Stomach (tissue), 9 donors: ENCODE results near the gene REG4. TPM values are rescaled to one million over a fixed set of nuclear protein-coding genes. Genes with fewer than 3 reads are reported as not detected.
"Not testable (repeated sequence)": the region's sequence is repeated elsewhere in the genome, so short reads cannot be mapped to it uniquely, and the experiment has no call there.

Experiments
- DNase-seq, 2 donors: peaks; one replicate each; pipeline versions ENCODE4 v3.0.0 to v3.0.0-alpha.2; 2013 to 2019
- H3K27ac ChIP-seq, 5 donors: fragments of 200-600 bp in 4 of 5; sonication (generic) in 4 of 5; one replicate each; pipeline ENCODE4 v1.5.1; 2013 to 2019; ENCODE audit warnings: mild to moderate bottlenecking in 1 of 5, moderate library complexity in 1 of 5
- H3K27me3 ChIP-seq, 3 donors: fragments of 200-600 bp; sonication (generic); one replicate each; pipeline ENCODE4 v1.5.1; 2017 to 2019; ENCODE audit warnings: mixed run types in 1 of 3
- H3K36me3 ChIP-seq, 4 donors: fragments of 200-600 bp; sonication (generic); 1 replicate in 3 of 4; 2 replicates in 1 of 4; pipeline ENCODE4 v1.5.1; 2016 to 2019
- H3K4me1 ChIP-seq, 4 donors: fragments of 200-600 bp; sonication (generic); one replicate each; pipeline ENCODE4 v1.5.1; 2016 to 2019
- H3K4me3 ChIP-seq, 4 donors: fragments of 200-600 bp; sonication (generic) in 3 of 4; one replicate each; pipeline ENCODE4 v1.5.1; 2016 to 2019; ENCODE audit warnings: mild to moderate bottlenecking in 1 of 4
- H3K9me3 ChIP-seq, 4 donors: fragments of 200-600 bp; sonication (generic); one replicate each; pipeline ENCODE4 v1.5.1; 2016 to 2019
- CTCF ChIP-seq, 7 experiments: fragments of 450-650 bp in 4 of 7; fragments of 200-600 bp in 3 of 7; sonication (generic) in 3 of 7; IDR thresholded peaks; one replicate each; pipeline ENCODE4 v1.5.1; 2016 to 2019; ENCODE audit warnings: antibody characterized with exemption in 7 of 7, control low read depth in 2 of 7, mild to moderate bottlenecking in 1 of 7
- EP300 ChIP-seq: sonication (generic); formaldehyde crosslinking; IDR thresholded peaks from one replicate; pipeline ENCODE4 v1.6.1; 2017; ENCODE audit warnings: antibody characterized with exemption
- POLR2A ChIP-seq, 4 donors: fragments of 450-650 bp; IDR thresholded peaks; one replicate each; pipeline ENCODE4 v1.6.1; 2016; ENCODE audit warnings: antibody characterized with exemption in 4 of 4, control low read depth in 2 of 4, mild to moderate bottlenecking in 1 of 4, moderate library complexity in 1 of 4
- POLR2AphosphoS5 ChIP-seq, 3 donors: sonication (generic); formaldehyde crosslinking; IDR thresholded peaks; one replicate each; pipeline ENCODE4 v1.6.1; 2016; ENCODE audit warnings: antibody characterized with exemption in 3 of 3
- WGBS, 5 donors: extraction: QIAGEN DNeasy Blood & Tissue Kit in 3 of 5; methylation state at CpG; one replicate each; pipeline versions ENCODE4 v1.1.5 to v1.1.7; 2013 to 2018; 5-methylcytosine and 5-hydroxymethylcytosine counted together
- intact Hi-C: fragments of 100-400 bp; cut with DNase I; formaldehyde crosslinking; loops from one replicate; pipeline ENCODE4 v1.15.1; 2023; ENCODE audit warnings: low total_unique reads
- polyA plus RNA-seq, 3 donors: library from polyadenylated mRNA; stranded (reverse); fragments of 200-250 nt; gene quantifications; one replicate each; pipeline ENCODE4 v1.2.3, GENCODE V29; 2013
- total RNA-seq, 5 donors: library from RNA; depleted of rRNA; stranded (reverse); fragments of >200 nt; gene quantifications; one replicate each; pipeline versions ENCODE4 v1.1.0 to v1.2.3, GENCODE V29; 2014 to 2016
- donor health status: healthy with polysubstance abuse.
- donor health status: Bipolar disorder and iron deficiency.
- donor health status: healthy.

REG4 gene
- total and polyA plus RNA-seq, 8 donors = 0.18 to 9.2 (median 3.4) TPM; not detected in 4

- Histone ChIP-seq H3K4me1 (peaks cover 10 to 60% (median 34%) of the 10 kb centered on the region in 4 donors), H3K4me3 (no peak overlapping the region), H3K9me3 (no peaks in the 10 kb centered on the region), H3K36me3 (no peaks in the 10 kb centered on the region), H3K27ac (peak overlapping the region in 2 of 5 donors; percentile 5 to 39), H3K27me3 (no peaks in the 10 kb centered on the region)
- peak in 1 of 2 donors; percentile 75 for DNase-seq
- intact Hi-C loops = no loop called here
- 17 to 38% (median 29%) methylated on average over 9 of the region's 9 CpGs for whole genome bisulfite sequencing, 5 donors
- TF ChIP-seq POLR2AphosphoS5 (IDR thresholded peaks at IDR 0.05) (peak in 1 of 3 donors; percentile 15), POLR2A (IDR thresholded peaks at IDR 0.05) (no peak), EP300 (no peak), CTCF (IDR thresholded peaks at IDR 0.05) (no peak)
These were observed 20.6 kb downstream of the REG4 start for GRCh38 chr1:119790451-119791198.

GRCh38 chr1:119787776-119788175, 23.5 kb downstream of the REG4 start:
- TF ChIP-seq CTCF (IDR thresholded peaks at IDR 0.05) (no peak), EP300 (no peak), POLR2A (IDR thresholded peaks at IDR 0.05) (no peak), POLR2AphosphoS5 (IDR thresholded peaks at IDR 0.05) (peak in 1 of 3 donors; percentile 45)
- H3K4me1 ChIP-seq = peaks cover 7 to 64% (median 46%) of the 10 kb centered on the region in 4 donors
- intact Hi-C loops = no loop called here

GRCh38 chr1:119786473-119787050, 24.7 kb downstream of the REG4 start:
- H3K9me3 ChIP-seq, H3K4me3 ChIP-seq, H3K36me3 ChIP-seq, H3K27me3 ChIP-seq, intact Hi-C loops, DNase-seq: not testable (repeated sequence)
- Histone ChIP-seq H3K27ac (peak overlapping the region in 4 of 5 donors; percentile 7 to 64 (median 27)), H3K4me1 (peaks cover 7 to 67% (median 46%) of the 10 kb centered on the region in 4 donors)
- WGBS, 5 donors = 46 to 63% (median 56%) methylated on average over 4 of the region's 4 CpGs

More at GRCh38 chr1:119787776-119788175, 23.5 kb downstream of the REG4 start:
- peak overlapping the region in 3 of 5 donors; percentile 2 to 52 (median 47) for H3K27ac ChIP-seq
- H3K4me3 ChIP-seq = no peak overlapping the region
- no peaks in the 10 kb centered on the region for H3K36me3 ChIP-seq
- peak in 1 of 2 donors; percentile 71 for DNase-seq
- no peaks in the 10 kb centered on the region for H3K27me3 ChIP-seq
- WGBS, 5 donors = 21 to 37% (median 25%) methylated on average over 2 of the region's 2 CpGs
- no peaks in the 10 kb centered on the region for H3K9me3 ChIP-seq

- 33 to 62% (median 59%) methylated on average over 7 of the region's 7 CpGs for WGBS, 5 donors
- DNase-seq, H3K36me3 ChIP-seq, intact Hi-C loops, H3K4me3 ChIP-seq, H3K9me3 ChIP-seq, H3K27me3 ChIP-seq: not testable (repeated sequence)
- Histone ChIP-seq H3K4me1 (peaks cover 7 to 64% (median 41%) of the 10 kb centered on the region in 4 donors), H3K27ac (peak overlapping the region in 2 of 5 donors; percentile 30 to 64)
These were observed 25.2 kb downstream of the REG4 start for GRCh38 chr1:119786046-119786445.

GRCh38 chr1:119784191-119784781, 27.0 kb downstream of the REG4 start:
- Histone ChIP-seq H3K4me3 (no peak overlapping the region), H3K27me3 (no peaks in the 10 kb centered on the region), H3K9me3 (no peaks in the 10 kb centered on the region), H3K36me3 (no peaks in the 10 kb centered on the region), H3K4me1 (peaks cover 10 to 66% (median 47%) of the 10 kb centered on the region in 4 donors), H3K27ac (peak overlapping the region in 2 of 5 donors; percentile 18 to 64)
- TF ChIP-seq POLR2AphosphoS5 (IDR thresholded peaks at IDR 0.05) (no peak), EP300 (no peak), POLR2A (IDR thresholded peaks at IDR 0.05) (no peak), CTCF (IDR thresholded peaks at IDR 0.05) (no peak)
- peak in 1 of 2 donors; percentile 69 for DNase-seq
- intact Hi-C loops = no loop called here
- 42 to 63% (median 58%) methylated on average over 3 of the region's 3 CpGs for WGBS, 5 donors
